D341Med (cell line): ENCODE results near the gene SPN.
"Not testable (repeated sequence)": the region's sequence is repeated elsewhere in the genome, so short reads cannot be mapped to it uniquely, and the experiment has no call there.

Experiments
- DNase-seq: peaks from one replicate; pipeline ENCODE4 v3.0.0; 2012; ENCODE audit warnings: low spot score

The SPN gene

DNA sequence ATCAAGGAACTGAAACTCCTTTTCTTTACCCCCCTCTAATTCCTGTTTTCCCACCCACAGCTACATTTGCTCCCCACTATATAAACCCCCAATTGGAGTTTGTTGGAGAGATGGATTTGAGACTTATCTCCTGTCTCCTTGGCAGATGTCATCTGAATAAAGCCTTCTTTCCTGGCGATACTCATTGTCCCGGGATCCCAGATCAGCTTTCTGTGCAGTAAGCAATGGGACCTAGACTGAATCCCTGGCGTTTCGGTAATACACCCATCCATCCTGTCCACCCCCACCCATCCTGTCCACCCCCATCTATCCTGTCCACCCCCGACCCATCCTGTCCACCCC lies 38.1 kb downstream of the SPN start:
- DNase-seq = peak; percentile 29

DNA sequence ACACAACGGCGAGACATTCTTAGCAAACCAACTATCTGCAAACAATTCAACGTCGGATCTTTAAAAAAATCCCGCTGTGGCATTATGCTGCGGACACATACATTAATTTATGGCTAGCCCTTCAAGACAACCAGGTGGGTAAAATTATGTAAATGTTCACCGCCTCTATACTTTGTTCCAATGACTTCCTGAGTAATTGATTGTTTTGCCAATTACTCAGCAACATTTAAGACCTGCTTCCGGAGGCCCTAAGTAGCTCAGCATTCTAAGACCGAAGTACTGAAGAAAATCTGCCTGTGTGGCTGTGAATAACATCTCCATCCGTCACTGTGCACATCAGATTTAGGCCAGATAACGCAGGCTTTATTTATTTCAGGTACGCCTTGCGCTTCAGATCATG lies 39.2 kb downstream of the SPN start:
- no peak for DNase-seq

DNA sequence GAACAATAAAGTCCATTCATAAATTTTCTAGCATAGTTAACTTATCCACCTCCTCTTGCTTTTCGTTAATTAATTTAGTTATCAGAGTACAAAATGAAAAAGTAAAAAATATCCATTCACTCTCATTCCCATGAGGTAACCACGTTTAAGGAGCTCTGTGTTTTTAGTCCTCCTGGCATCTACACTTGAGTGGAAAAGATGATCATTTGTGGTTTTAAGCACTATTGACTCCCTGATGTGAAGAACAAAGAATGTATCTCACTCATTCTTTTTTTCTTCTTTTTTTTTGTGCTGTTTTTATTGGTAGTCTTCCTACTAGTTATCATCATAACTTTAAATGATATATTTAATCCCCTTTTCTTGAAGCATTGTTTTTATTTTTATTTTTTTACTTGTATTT lies 42.0 kb downstream of the SPN start:
- no peak for DNase-seq

DNA sequence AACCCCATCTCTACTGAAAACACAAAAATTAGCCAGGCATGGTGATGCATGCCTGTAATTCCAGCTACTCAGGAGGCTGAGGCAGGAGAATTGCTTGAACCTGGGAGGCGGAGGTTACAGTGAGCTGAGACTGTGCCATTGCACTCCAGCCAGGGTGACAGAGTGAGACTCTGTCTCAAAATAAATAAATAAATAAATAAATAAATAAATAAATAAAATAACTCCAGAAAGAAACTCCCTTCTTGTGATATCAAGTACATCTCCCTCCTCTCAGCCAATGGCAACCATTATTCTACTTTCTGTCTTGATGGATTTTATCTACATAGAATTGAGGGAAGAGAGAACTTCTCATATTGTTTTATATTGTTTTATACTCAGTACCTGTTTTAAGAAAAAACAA lies 44.1 kb downstream of the SPN start:
- DNase-seq = not testable (repeated sequence)

GRCh38 chr16:29708917-29709600 lies 46.0 kb downstream of the SPN start:
- DNase-seq = no peak

DNA sequence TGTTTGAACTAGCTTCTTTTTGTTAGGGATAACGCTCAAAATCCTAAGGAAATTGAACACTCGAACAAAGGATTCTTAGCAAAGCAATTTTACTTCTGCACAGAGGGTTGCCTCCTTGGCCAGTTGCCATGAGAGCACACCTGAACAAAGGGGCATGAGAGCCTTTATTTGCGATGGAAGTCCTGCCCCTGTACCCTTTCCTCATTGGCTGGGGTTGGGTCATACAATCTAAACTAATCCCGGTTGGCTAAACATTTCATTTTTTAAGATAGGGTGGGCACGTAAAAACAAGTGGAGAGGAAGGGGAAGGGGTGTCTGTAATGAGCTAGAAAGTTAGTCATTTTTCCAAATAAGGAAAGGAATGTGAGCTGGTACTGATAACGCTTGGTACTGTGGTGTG lies 46.6 kb downstream of the SPN start:
- not testable (repeated sequence) for DNase-seq

DNA sequence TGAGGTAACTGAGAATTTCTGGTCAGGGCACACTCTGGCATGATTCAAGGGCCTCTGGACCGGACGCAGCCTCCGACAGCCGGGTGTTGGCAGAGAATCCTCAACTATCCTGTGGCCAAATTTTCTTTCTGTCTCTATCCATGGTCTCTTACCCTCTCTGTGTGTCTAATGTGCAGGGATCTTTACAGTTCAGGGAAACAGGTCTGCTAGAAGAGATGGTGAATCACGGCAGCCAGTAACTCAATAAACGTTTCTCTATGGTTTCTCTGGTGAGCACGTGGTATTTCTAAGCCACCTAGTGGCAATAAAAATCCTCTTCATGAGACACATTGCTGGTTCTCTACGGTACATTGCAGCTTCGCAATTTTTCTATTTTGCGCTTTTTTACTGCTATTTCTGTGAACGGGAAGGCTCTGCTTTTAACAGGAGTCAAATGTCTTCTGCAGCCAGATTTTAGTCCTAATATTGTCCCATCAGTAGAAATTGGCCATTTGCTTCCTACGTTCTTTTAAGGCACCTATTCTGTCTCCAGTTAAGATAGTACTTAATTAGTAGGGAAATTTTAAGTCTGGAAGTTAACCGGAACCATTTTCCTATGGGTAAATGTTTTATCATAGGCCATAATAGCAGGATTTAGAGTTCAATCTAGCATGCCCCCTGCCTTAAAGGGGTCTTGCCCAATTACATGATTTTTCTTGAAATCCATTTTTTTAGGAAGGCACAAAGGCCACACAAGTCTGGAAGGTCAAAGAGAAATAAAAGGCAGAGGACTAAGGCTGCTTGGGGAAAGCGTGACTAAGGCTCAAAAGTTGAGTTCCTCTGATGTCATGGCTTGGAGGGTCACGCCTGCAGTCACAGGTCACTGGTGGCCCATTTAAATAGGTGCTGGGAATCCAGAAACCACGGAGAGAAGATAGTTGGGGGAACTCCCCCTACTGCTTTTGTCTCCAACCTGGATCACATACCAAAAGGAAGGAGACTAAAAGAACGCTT lies 47.5 kb downstream of the SPN start:
- DNase-seq = peak; percentile 43

GRCh38 chr16:29712809-29713208 lies 49.8 kb downstream of the SPN start:
- peak; percentile 33 for DNase-seq

DNA sequence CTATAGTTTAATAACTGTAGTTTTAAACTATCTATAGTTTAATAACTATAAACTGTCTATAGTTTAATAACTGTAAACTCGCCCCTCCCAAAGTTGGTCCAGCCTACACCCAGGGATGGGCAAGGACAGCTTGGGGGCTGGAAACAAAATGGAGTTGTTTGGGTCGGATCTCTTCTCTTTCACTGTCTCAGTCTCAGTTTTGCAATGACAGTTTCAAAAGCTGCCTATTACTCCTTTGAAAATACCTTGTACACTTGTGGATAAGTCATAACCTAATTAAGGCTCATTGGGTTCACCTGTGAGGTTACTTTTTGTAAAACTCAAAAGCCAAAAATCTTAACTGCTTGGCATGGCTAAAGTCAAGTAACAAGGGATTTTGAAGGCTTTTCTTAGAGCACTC lies 51.3 kb downstream of the SPN start:
- no peak for DNase-seq

- no peak for DNase-seq
Measured at GRCh38 chr16:29714972-29715371, 51.9 kb downstream of the SPN start.

DNA sequence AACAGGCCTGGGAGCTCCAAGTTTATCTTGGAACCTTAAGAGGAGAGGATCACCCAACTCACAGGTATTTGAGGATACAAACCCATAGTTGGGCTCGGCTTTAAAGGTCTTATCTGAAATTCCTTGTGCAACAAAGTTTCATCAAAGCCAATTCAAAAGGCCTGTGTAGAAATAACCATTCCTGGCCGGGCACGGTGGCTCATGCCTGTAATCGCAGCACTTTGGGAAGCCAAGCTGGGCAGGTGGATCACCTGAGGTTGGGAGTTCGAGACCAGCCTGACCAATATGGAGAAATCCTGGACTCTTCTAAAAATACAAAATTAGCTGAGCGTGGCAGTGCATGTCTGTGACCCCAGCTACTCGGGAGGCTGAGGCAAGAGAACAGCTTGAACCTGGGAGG lies 54.1 kb downstream of the SPN start:
- DNase-seq = no peak

- DNase-seq = no peak
Measured at GRCh38 chr16:29719063-29719462, 56.0 kb downstream of the SPN start.
